Measurements from ENCODE around the gene SRRM3. TPM values are rescaled to one million over a fixed set of nuclear protein-coding genes. Genes with fewer than 3 reads are reported as not detected.

The SRRM3 gene
- total RNA-seq, 1 donor from 2014 or later: 1.7 TPM

- Histone ChIP-seq H4K20me1 (ENCODE audit: insufficient read depth, low read length) (no peaks in the 10 kb centered on the region), H3K27me3 (ENCODE audit: insufficient read depth, low read length) (peaks cover 11% of the 10 kb centered on the region), H3K79me2 (ENCODE audit: insufficient read depth, low read length) (no peaks in the 10 kb centered on the region), H3K9ac (ENCODE audit: low read length) (no peak overlapping the region), H2AFZ (ENCODE audit: low read depth, low read length) (no peak overlapping the region), H3K27ac (ENCODE audit: low read depth, low read length) (no peak overlapping the region), H3K4me1 (ENCODE audit: insufficient read depth, low read length) (peaks cover 5% of the 10 kb centered on the region), H3K4me2 (ENCODE audit: low read length) (no peak overlapping the region), H3K36me3 (ENCODE audit: insufficient read depth, low read length) (no peaks in the 10 kb centered on the region), H3K4me3 (ENCODE audit: insufficient read depth, low read depth, low read length) (no peak overlapping the region), H3K9me3 (ENCODE audit: insufficient read depth, low read depth, low read length) (no peaks in the 10 kb centered on the region)
- Mint-ChIP-seq H3K36me3 (ENCODE audit: low read depth, unreplicated experiment) (no peaks in the 10 kb centered on the region), H3K4me3 (ENCODE audit: unreplicated experiment) (no peak overlapping the region), H3K27ac (ENCODE audit: unreplicated experiment) (no peak overlapping the region), H3K27me3 (ENCODE audit: low read depth, unreplicated experiment) (peaks cover 27% of the 10 kb centered on the region), H3K9me3 (ENCODE audit: unreplicated experiment) (peaks cover 2% of the 10 kb centered on the region), H3K4me1 (ENCODE audit: low read depth, unreplicated experiment) (peaks cover 4% of the 10 kb centered on the region)
- FAIRE-seq (no peak), DNase-seq (ENCODE audit: low read depth) (no peak)
- TF ChIP-seq, protein P1, sequence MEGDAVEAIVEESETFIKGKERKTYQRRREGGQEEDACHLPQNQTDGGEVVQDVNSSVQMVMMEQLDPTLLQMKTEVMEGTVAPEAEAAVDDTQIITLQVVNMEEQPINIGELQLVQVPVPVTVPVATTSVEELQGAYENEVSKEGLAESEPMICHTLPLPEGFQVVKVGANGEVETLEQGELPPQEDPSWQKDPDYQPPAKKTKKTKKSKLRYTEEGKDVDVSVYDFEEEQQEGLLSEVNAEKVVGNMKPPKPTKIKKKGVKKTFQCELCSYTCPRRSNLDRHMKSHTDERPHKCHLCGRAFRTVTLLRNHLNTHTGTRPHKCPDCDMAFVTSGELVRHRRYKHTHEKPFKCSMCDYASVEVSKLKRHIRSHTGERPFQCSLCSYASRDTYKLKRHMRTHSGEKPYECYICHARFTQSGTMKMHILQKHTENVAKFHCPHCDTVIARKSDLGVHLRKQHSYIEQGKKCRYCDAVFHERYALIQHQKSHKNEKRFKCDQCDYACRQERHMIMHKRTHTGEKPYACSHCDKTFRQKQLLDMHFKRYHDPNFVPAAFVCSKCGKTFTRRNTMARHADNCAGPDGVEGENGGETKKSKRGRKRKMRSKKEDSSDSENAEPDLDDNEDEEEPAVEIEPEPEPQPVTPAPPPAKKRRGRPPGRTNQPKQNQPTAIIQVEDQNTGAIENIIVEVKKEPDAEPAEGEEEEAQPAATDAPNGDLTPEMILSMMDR (IDR thresholded peaks at IDR 0.05; ENCODE audit: insufficient read depth, low read depth, low read length): no peak
- no peak for TF ChIP-seq EZH2 (IDR thresholded peaks at IDR 0.05; ENCODE audit: insufficient read depth, low read length)
Observed at GRCh38 chr7:76222839-76223238, 21.1 kb downstream of the SRRM3 start.

DNA sequence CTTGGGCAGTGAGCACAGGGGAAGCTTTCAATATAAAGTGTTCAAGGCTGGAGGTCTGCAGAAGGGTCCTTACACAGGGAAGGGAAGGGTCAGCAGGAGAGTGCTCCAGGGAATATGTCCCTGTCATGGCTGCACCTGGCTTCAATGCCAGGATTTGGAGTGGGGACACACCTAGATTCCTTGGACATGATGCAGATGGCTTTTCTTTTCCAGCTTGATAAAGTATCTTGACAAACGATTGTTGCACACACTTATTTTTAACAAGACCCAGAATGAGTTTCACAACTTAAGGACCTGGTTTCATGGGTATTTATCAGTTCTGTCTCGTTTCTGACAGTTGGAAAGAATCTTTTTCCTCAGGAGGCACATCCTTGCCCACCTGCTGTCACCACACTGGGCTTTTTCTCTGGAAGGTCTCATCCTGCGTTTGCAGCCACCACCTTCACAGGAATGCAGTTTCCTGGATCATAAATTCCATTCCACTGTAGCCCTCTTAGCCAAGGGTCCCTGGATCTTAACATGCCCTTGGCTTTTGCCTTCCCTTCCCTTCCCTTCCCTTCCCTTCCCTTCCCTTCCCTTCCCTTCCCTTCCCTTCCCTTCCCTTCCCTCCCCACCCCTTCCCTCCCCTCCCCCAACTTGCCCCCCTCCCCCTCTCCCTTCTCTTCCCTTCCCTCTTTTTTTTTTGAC lies 21.7 kb downstream of the SRRM3 start:
- no peak overlapping the region for H3K9ac ChIP-seq (ENCODE audit: low read length)
- FAIRE-seq: no peak
- H3K36me3 ChIP-seq (ENCODE audit: insufficient read depth, low read length): no peaks in the 10 kb centered on the region
- peaks cover 4% of the 10 kb centered on the region for H3K4me1 Mint-ChIP-seq (ENCODE audit: low read depth, unreplicated experiment)
- H3K27ac ChIP-seq (ENCODE audit: low read depth, low read length): no peak overlapping the region
- H3K4me3 ChIP-seq (ENCODE audit: insufficient read depth, low read depth, low read length): no peak overlapping the region
- H3K4me1 ChIP-seq (ENCODE audit: insufficient read depth, low read length): peaks cover 5% of the 10 kb centered on the region
- H3K9me3 ChIP-seq (ENCODE audit: insufficient read depth, low read depth, low read length): no peaks in the 10 kb centered on the region
- H4K20me1 ChIP-seq (ENCODE audit: insufficient read depth, low read length): no peaks in the 10 kb centered on the region
- no peak for DNase-seq (ENCODE audit: low read depth)
- no peak overlapping the region for H3K27ac Mint-ChIP-seq (ENCODE audit: unreplicated experiment)
- H3K36me3 Mint-ChIP-seq (ENCODE audit: low read depth, unreplicated experiment): no peaks in the 10 kb centered on the region
- peaks cover 28% of the 10 kb centered on the region for H3K27me3 Mint-ChIP-seq (ENCODE audit: low read depth, unreplicated experiment)
- H3K4me2 ChIP-seq (ENCODE audit: low read length): no peak overlapping the region
- H3K4me3 Mint-ChIP-seq (ENCODE audit: unreplicated experiment): no peak overlapping the region
- H2AFZ ChIP-seq (ENCODE audit: low read depth, low read length): no peak overlapping the region
- H3K27me3 ChIP-seq (ENCODE audit: insufficient read depth, low read length): peaks cover 9% of the 10 kb centered on the region
- H3K9me3 Mint-ChIP-seq (ENCODE audit: unreplicated experiment): peaks cover 2% of the 10 kb centered on the region
- no peak for TF ChIP-seq EZH2 (IDR thresholded peaks at IDR 0.05; ENCODE audit: insufficient read depth, low read length)
- TF ChIP-seq, protein P1 (IDR thresholded peaks at IDR 0.05; ENCODE audit: insufficient read depth, low read depth, low read length): no peak
- no peaks in the 10 kb centered on the region for H3K79me2 ChIP-seq (ENCODE audit: insufficient read depth, low read length)

DNA sequence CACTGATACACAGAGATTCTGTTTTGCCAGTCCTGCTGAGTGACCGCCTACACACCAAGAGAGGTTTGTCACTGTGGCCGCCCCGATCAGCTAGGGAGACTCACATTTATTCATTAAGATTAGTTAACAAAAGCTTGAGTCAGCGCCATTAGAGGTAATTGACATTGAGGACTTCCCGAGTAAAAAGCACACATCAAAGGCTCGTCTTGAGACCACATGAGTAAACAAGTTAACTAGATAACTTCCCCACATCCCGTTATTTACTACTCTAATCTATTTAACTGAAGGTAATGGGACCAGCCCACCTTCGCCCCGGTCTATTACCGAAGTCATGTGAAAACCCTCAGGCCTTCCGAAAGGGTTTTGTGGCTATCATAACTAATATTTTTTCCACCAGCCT lies 23.0 kb downstream of the SRRM3 start:
- no peak overlapping the region for H3K27ac Mint-ChIP-seq (ENCODE audit: unreplicated experiment)
- Histone ChIP-seq H3K36me3 (ENCODE audit: insufficient read depth, low read length) (no peaks in the 10 kb centered on the region), H3K27me3 (ENCODE audit: insufficient read depth, low read length) (peaks cover 9% of the 10 kb centered on the region), H3K27ac (ENCODE audit: low read depth, low read length) (no peak overlapping the region), H3K4me1 (ENCODE audit: insufficient read depth, low read length) (peaks cover 5% of the 10 kb centered on the region), H3K4me2 (ENCODE audit: low read length) (no peak overlapping the region), H2AFZ (ENCODE audit: low read depth, low read length) (no peak overlapping the region), H3K9ac (ENCODE audit: low read length) (no peak overlapping the region), H3K79me2 (ENCODE audit: insufficient read depth, low read length) (no peaks in the 10 kb centered on the region), H3K9me3 (ENCODE audit: insufficient read depth, low read depth, low read length) (no peaks in the 10 kb centered on the region), H4K20me1 (ENCODE audit: insufficient read depth, low read length) (no peaks in the 10 kb centered on the region), H3K4me3 (ENCODE audit: insufficient read depth, low read depth, low read length) (no peak overlapping the region)
- FAIRE-seq: no peak
- TF ChIP-seq, protein P1 (IDR thresholded peaks at IDR 0.05; ENCODE audit: insufficient read depth, low read depth, low read length): no peak
- TF ChIP-seq EZH2 (IDR thresholded peaks at IDR 0.05; ENCODE audit: insufficient read depth, low read length): no peak
- peaks cover 4% of the 10 kb centered on the region for H3K4me1 Mint-ChIP-seq (ENCODE audit: low read depth, unreplicated experiment)
- H3K9me3 Mint-ChIP-seq (ENCODE audit: unreplicated experiment): peaks cover 2% of the 10 kb centered on the region
- no peak overlapping the region for H3K4me3 Mint-ChIP-seq (ENCODE audit: unreplicated experiment)
- DNase-seq (ENCODE audit: low read depth): no peak
- peaks cover 30% of the 10 kb centered on the region for H3K27me3 Mint-ChIP-seq (ENCODE audit: low read depth, unreplicated experiment)
- no peaks in the 10 kb centered on the region for H3K36me3 Mint-ChIP-seq (ENCODE audit: low read depth, unreplicated experiment)
